ENCODE measurements around the gene SMOC2. TPM values are rescaled to one million over a fixed set of nuclear protein-coding genes. Genes with fewer than 3 reads are reported as not detected.

SMOC2 gene
- total and polyA plus RNA-seq, 2 donors (not counting 1 experiment from before 2014, with no cell fraction given): 0.37 TPM; not detected in 1

DNA sequence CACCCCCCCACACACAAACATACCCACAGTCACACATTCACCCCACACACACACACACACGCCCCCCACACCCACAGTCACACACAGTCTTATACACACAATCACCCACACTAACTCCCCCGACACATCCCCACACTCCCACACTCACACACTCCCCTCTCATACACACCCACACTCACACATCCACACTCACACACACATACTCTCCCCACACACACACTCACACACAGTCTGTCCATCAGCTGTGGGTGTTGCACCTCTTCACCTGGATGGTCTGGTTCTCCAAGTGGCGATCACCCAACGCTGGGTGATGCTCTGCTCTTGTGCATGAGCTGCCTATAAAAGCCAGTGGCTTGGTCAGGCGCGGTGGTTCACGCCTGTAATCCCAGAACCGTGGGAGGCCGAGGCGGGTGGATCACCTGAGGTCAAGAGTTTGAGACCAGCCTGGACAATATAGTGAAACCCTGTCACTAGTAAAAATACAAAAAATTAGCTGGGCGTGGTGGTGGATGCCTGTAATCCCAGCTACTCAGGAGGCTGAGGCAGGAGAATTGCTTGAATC, 158.9 kb downstream of the SMOC2 start:
- H3K4me1 ChIP-seq (ENCODE audit: control insufficient read depth in 2 of 2, insufficient read depth in 2 of 2, low read length in 2 of 2): no peaks in the 10 kb centered on the region
- 98% methylated on average over 10 of the region's 11 CpGs for WGBS (ENCODE audit: insufficient coverage)
- Mint-ChIP-seq H3K27me3 (no peaks in the 10 kb centered on the region), H3K4me3 (no peak overlapping the region), H3K27ac (no peak overlapping the region), H3K4me1 (no peaks in the 10 kb centered on the region), H3K9me3 (ENCODE audit: insufficient read depth) (no peaks in the 10 kb centered on the region)
- ChIA-PET POLR2A (no interaction called here), CTCF (no interaction called here)
- no peak for DNase-seq
- H3K9ac ChIP-seq (ENCODE audit: low read length): no peak overlapping the region
- no peaks in the 10 kb centered on the region for H3K27me3 ChIP-seq (replicated peaks in 1 of 4; ENCODE audit: control extremely low read depth in 1 of 4, control insufficient read depth in 3 of 4, insufficient read depth in 4 of 4, low read length in 3 of 4)
- H3K79me2 ChIP-seq (ENCODE audit: control insufficient read depth, insufficient read depth, low read length): no peaks in the 10 kb centered on the region
- H3K4me2 ChIP-seq (replicated peaks; ENCODE audit: low read depth, low read length, poor library complexity, severe bottlenecking): no peak overlapping the region
- H3K27ac ChIP-seq (ENCODE audit: low read length in 2 of 2): no peak overlapping the region
- peaks cover 0 to 31% (median 0%) of the 10 kb centered on the region in 3 donors for H3K9me3 ChIP-seq (ENCODE audit: control extremely low read depth in 1 of 3, control insufficient read depth in 2 of 3, insufficient read depth in 1 of 3, low read length in 2 of 3)
- H3K36me3 ChIP-seq (replicated peaks in 1 of 2; ENCODE audit: control extremely low read depth in 1 of 2, control insufficient read depth in 1 of 2, extremely low read depth in 1 of 2, insufficient read depth in 2 of 2, low read length in 1 of 2): no peaks in the 10 kb centered on the region
- H2AFZ ChIP-seq (ENCODE audit: insufficient read depth, low read depth, low read length, poor library complexity, severe bottlenecking): no peak overlapping the region
- no peaks in the 10 kb centered on the region for H4K20me1 ChIP-seq (ENCODE audit: control insufficient read depth, insufficient read depth, low read length, poor library complexity, severe bottlenecking)
- intact Hi-C loops (cut with micrococcal nuclease): no loop called here
- H3K4me3 ChIP-seq (ENCODE audit: control extremely low read depth in 1 of 5, extremely low read depth in 1 of 5, insufficient read depth in 1 of 5, low read depth in 2 of 5, low read length in 4 of 5): no peak overlapping the region
- TF ChIP-seq, protein P1, sequence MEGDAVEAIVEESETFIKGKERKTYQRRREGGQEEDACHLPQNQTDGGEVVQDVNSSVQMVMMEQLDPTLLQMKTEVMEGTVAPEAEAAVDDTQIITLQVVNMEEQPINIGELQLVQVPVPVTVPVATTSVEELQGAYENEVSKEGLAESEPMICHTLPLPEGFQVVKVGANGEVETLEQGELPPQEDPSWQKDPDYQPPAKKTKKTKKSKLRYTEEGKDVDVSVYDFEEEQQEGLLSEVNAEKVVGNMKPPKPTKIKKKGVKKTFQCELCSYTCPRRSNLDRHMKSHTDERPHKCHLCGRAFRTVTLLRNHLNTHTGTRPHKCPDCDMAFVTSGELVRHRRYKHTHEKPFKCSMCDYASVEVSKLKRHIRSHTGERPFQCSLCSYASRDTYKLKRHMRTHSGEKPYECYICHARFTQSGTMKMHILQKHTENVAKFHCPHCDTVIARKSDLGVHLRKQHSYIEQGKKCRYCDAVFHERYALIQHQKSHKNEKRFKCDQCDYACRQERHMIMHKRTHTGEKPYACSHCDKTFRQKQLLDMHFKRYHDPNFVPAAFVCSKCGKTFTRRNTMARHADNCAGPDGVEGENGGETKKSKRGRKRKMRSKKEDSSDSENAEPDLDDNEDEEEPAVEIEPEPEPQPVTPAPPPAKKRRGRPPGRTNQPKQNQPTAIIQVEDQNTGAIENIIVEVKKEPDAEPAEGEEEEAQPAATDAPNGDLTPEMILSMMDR (IDR thresholded peaks at IDR 0.05): no peak
- TF ChIP-seq EZH2 (IDR thresholded peaks at IDR 0.05; ENCODE audit: borderline replicate concordance, insufficient read depth, low read depth, low read length, poor library complexity, severe bottlenecking): no peak
- ATAC-seq (ENCODE audit: low read depth): no peak

DNA sequence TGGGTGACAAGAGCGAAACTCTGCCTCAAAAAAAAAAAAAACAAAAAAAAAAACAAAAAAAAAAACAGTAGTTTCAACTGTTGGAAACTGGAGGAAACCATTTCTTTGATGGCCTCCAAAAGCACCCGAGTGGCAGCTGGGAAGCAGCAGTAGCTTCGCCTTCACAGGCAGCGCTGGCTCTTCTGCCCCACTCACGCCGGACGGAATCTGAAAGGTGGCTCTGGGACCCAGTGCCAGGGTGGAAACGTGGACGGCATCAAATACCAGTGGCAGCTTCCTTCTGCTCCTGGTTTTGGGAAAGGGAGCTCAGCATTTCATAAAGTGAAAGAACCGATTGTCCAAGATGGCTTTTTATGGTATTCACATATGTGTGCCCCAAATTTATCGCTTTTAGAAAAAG, 159.4 kb downstream of the SMOC2 start:
- ChIA-PET POLR2A (no interaction called here), CTCF (no interaction called here)
- Histone ChIP-seq H3K4me2 (replicated peaks; ENCODE audit: low read depth, low read length, poor library complexity, severe bottlenecking) (no peak overlapping the region), H3K4me1 (ENCODE audit: control insufficient read depth in 2 of 2, insufficient read depth in 2 of 2, low read length in 2 of 2) (no peaks in the 10 kb centered on the region), H3K79me2 (ENCODE audit: control insufficient read depth, insufficient read depth, low read length) (no peaks in the 10 kb centered on the region), H3K9me3 (ENCODE audit: control extremely low read depth in 1 of 3, control insufficient read depth in 2 of 3, insufficient read depth in 1 of 3, low read length in 2 of 3) (peaks cover 0 to 26% (median 0%) of the 10 kb centered on the region in 3 donors), H3K9ac (ENCODE audit: low read length) (no peak overlapping the region), H3K4me3 (ENCODE audit: control extremely low read depth in 1 of 5, extremely low read depth in 1 of 5, insufficient read depth in 1 of 5, low read depth in 2 of 5, low read length in 4 of 5) (no peak overlapping the region), H3K27me3 (replicated peaks in 1 of 4; ENCODE audit: control extremely low read depth in 1 of 4, control insufficient read depth in 3 of 4, insufficient read depth in 4 of 4, low read length in 3 of 4) (no peaks in the 10 kb centered on the region), H3K27ac (ENCODE audit: low read length in 2 of 2) (no peak overlapping the region), H4K20me1 (ENCODE audit: control insufficient read depth, insufficient read depth, low read length, poor library complexity, severe bottlenecking) (no peaks in the 10 kb centered on the region), H3K36me3 (replicated peaks in 1 of 2; ENCODE audit: control extremely low read depth in 1 of 2, control insufficient read depth in 1 of 2, extremely low read depth in 1 of 2, insufficient read depth in 2 of 2, low read length in 1 of 2) (no peaks in the 10 kb centered on the region), H2AFZ (ENCODE audit: insufficient read depth, low read depth, low read length, poor library complexity, severe bottlenecking) (no peak overlapping the region)
- Mint-ChIP-seq H3K27me3 (no peaks in the 10 kb centered on the region), H3K4me3 (no peak overlapping the region), H3K27ac (no peak overlapping the region), H3K4me1 (no peaks in the 10 kb centered on the region), H3K9me3 (ENCODE audit: insufficient read depth) (no peaks in the 10 kb centered on the region)
- TF ChIP-seq, protein P1 (IDR thresholded peaks at IDR 0.05): no peak
- TF ChIP-seq EZH2 (IDR thresholded peaks at IDR 0.05; ENCODE audit: borderline replicate concordance, insufficient read depth, low read depth, low read length, poor library complexity, severe bottlenecking): no peak
- DNase-seq (no peak), ATAC-seq (ENCODE audit: low read depth) (no peak)
- intact Hi-C loops (cut with micrococcal nuclease): no loop called here
- WGBS (ENCODE audit: insufficient coverage): 98% methylated on average over 10 of the region's 11 CpGs

All from B cell (primary cell).